Stimulated activated naive CD4-positive, alpha-beta T cell treated with Interleukin-2 at 50 U/mL for 16 hours (primary cell): Measurements from ENCODE around the gene ANXA4.
A peak's percentile ranks its signal among the peaks of the same experiment; 100 is the strongest.
"Not testable (repeated sequence)": the region's sequence is repeated elsewhere in the genome, so short reads cannot be mapped to it uniquely, and the experiment has no call there.

Experiments
- DNase-seq: peaks from one replicate; lab custom pipeline; 2025; lab: John Stamatoyannopoulos, UW

ANXA4 gene

DNA sequence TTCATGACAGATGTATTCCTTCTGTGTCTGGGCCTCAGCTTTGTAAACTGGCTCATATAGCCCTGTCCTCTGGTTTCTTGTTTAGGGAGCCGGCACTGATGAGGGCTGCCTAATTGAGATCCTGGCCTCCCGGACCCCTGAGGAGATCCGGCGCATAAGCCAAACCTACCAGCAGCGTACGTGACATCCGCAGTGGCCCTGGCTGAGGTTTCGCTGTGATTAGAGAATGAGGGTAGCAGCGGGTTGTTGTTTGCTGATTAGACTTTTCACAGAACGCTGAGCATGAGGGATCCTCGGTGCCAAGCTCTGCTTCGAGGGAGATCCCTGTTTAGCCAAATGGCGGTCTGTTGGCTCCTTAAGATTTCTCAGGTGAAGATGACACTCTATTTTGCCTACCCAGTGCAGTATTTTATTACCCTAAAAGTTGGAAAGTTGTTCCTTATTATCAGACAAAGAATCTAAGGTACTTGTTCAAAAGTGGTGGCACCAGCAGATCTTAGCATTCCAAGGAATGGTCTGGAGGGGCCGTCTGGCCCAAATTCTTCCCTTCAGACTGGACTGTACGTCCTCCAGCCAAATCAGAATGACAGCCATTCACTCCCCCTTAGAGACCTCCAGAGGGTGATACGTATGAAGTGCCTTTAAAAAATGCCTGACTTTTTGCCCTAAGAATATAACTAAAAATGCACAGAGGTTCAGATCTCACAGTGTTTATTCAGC lies 66.0 kb downstream of the ANXA4 start:
- no peak for DNase-seq

DNA sequence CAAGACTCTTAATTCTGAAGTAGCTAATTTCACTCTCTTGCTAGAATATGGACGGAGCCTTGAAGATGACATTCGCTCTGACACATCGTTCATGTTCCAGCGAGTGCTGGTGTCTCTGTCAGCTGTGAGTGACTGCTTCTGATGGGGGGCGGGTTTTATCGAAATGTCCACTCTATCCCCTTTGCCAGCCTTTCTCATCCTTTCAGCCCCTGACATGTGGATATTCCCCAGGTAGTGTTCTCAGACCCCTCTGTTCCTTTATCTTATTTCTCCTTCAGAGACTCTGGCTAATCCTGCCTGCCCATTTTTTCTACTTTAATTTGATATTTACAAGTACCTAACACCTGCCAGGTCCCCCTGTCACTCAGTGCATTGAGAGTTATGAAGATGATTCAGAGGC lies 68.6 kb downstream of the ANXA4 start:
- DNase-seq: no peak

DNA sequence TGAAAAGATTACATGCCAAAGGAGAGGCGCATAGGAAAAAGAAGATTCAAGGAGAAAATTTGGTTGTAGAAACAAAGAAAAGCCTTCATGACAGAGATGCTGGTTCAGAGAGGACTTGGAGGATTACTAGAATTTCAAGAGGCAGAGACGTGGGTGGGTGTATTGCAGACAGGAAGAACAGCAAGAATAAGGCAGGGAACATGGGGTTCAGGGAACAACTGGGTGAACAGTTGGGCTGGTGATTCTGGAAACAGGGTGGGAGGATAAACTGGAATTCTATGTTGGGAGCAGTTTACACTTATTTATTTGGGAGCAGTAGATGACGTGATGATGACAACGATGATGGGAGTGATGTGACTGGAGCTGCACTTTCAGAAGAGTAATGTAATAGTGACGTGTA lies 69.1 kb downstream of the ANXA4 start:
- DNase-seq: no peak

DNA sequence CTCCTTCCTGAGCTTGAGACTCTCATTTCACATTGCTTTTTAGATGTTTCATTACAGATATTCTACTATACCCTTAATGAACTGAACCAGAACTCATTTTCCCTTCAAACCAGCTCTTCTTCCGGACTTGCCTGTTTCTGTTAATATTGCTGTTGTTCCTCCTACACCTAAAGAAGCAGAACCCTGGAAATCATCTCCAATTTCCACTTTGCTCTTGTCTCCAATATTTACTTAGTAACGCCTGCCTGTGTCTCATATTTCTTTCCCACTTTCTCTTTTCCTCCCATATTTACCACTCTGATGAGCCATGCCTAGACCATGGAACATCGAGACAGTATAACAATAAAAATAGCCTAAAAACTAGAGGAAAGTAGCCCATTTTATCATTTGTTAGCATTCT lies 69.7 kb downstream of the ANXA4 start:
- no peak for DNase-seq

- no peak for DNase-seq
Observed at GRCh38 chr2:69815717-69816116, 73.8 kb downstream of the ANXA4 start.

DNA sequence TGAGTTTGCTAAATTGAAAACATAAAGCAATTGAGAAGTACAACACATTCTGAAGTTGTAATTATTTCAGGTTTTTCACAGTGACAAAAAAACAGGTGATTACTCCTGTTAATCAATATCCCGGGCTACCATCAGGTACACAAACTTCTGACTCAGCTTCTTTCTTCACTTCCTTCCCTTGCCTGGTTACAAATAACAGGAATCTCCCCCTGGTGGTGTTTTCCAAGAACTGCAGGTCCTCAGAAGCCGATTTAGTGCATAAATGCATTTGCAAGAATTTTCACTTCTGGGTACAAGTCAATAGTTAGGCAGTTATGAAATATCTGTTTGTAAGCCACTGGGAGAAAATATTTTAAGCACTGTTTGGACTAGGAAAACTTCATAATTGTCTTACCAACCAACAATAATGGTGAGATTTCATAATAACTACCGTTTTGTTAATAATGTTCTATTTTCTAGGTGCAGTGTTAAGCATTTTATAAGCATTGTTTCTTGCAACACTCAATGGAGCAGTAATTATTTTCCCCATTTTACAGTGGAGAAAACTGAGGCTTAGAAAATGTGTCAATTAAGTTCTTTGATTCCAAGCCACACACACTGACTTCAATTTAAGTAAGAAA lies 75.1 kb downstream of the ANXA4 start:
- peak; percentile 61 for DNase-seq

GRCh38 chr2:69817729-69818501 lies 76.0 kb downstream of the ANXA4 start:
- no peak for DNase-seq

DNA sequence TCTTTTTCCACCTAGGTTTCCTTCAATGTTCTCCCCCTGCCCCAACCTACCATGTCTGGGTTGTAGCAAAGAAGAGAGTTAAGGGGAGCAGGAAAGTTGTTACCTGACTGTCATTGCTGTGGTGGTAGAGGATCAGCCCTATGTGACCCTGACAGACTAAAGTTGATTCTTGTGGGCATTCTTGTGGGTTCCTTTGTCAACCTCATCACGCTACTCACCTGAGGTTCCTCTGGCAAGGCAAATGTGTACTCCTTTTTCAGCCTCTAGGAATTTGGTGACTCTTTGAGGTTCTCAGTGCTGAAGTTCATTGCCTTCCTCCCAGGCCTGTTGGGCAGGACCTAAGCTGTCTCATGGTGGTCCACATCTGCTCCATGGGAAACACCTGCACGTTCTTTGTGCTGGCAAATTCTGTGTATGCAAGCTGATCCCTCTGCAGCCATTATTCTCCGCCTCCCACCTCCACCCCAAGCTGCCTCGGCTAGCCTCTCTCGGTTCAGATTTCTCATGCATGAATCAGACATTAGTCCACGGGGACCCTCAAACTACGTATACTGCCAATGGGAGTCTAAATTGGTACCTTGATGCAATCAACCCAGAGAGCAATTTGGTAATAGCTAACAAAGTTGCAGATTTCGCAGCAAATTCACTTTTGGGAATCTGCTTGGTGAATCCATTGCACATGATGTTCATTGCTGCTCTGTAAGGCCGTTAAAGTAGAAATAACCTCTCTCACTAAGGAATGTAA lies 86.0 kb downstream of the ANXA4 start:
- no peak for DNase-seq

DNA sequence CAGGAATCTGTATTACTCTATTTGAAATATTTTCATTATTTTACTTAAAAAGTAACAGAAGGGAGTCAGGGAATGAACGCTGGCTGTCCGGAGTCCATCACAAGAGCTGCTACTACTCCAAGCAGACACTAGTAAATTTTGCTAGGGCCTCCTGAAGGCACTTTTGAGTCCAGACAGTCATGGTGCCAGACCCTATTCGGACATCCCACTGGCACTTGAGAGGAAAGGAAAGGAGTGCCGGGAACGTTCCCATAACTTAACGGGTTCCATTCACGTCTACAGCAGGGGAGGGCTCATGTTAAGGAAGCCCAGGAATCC lies 87.0 kb downstream of the ANXA4 start:
- no peak for DNase-seq

DNA sequence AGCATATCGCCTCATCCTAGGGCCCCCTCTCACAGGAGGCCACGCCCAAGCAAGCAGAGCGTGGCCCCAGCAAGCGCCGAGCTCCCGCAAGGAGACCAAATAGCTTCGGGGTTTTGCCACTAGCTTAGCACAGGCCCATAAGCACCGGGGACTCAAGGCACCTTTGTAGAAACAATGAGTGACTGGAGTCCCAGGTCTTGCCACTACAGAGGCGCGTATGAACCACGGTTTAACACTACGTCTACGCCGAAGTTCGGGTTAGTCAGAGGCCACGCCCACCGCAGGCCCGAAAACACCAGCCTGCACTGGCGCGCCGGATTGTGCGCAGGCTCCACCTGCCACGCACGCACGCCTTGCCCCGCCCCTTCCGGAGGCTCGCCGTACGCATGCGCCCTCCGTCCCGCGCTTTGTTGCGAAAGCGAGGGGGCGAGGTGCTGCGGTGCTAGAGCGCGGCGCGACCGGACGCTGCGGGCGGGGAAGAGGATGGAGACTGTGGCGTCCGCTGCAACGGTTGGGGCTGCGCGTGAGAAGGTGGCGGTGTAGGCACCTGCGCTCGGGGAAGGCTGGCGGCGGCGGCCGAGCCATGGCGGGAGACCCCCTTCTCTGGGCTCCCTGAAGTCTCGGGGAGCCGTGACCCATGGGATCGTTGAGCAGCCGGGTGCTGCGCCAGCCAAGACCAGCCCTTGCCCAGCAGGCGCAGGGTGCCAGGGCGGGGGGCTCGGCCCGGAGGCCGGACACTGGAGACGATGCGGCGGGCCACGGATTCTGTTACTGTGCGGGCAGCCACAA lies 87.5 kb downstream of the ANXA4 start, which contains the start of gene GMCL1:
TSS of gene GMCL1 (plus strand) at position 405 of the 789 bp plus-strand sequence. CDS start at position 638, 233 bp downstream.
- peak; percentile 97 for DNase-seq

- DNase-seq: peak; percentile 28
Observed at GRCh38 chr2:69830045-69830905, 88.3 kb downstream of the ANXA4 start.

- DNase-seq: not testable (repeated sequence)
Observed at GRCh38 chr2:69830906-69831241, 88.9 kb downstream of the ANXA4 start.

DNA sequence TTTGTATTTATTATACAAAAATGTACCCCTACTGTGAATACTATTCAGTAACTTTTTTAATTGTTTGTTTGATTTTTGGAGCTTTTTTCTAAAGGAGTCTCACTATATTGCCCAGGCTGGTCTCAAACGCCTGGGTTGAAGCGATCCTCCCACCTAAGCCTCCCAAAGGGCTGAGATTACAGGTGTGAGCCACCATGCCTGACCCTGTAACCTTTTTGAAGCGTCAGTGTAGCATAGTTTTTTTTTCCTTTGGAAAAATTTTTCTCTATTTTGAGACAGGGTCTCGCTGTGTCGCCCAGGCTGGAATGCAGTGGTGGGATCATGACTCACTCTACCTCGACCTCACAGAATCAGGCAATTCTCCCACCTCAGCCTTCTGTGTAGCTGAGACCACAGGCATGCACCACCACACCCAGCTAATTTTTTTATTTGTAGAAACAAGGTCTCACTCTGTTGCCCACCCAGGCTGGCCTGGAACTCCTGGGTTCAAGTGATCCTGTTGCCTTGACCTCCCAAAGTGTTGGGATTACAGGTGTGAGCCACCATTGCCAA lies 89.5 kb downstream of the ANXA4 start:
- no peak for DNase-seq

DNA sequence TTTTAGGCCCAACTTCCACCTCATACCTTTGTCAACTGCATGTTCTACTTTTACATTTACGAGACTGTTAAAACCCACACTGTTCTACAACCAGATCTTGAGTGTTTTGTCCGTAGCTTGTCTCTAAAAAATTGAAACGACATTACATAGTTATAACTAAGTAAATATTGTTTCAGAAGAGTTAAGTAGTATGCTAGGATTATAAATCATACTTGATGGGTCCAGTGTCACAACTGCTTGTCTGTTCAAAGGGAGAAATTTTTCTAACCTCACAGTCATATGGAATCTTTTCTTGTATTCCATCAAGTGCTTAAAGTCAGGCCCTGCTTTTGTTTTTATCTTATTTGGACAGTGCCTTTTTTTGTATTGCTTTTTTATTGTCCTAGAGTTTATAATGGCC lies 91.8 kb downstream of the ANXA4 start:
- DNase-seq: no peak

GRCh38 chr2:69835666-69836065 lies 93.7 kb downstream of the ANXA4 start:
- no peak for DNase-seq

DNA sequence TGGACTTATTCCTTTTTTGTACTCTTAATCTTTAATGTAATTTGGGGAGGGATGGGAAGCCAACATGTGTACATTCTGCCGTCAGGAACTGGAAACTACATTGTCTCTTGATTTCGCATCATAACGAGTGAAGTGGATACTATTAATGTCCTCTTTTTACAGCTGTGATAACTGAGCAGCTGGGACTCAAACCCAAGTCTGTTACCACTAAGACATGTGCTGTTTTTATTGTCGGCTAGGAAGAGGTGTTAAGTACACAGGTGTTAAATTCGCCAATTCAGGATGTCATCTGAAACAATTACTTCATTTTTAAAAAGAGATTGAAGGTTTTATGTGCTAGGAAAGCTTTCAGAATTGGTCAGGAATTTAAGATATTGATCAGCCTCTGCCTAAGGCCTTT lies 94.4 kb downstream of the ANXA4 start:
- DNase-seq: no peak

DNA sequence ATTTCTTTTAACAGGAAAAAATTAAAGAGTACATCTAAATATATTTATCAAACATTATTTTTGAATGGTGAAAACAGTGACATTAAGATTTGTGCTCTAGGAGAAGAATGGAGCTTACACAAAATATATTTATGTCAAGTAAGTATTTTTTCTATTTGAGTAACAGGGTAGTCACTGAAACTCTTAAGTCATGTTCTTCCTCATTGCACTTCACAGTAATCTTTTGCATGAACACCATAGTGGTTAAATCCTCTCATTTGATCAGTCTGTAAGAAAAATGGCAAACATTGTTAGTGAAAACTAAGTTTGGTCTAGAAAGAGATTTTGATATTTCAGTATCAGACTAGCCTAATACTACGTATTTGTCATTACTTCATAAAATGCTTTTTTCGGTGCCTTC lies 95.6 kb downstream of the ANXA4 start:
- no peak for DNase-seq

DNA sequence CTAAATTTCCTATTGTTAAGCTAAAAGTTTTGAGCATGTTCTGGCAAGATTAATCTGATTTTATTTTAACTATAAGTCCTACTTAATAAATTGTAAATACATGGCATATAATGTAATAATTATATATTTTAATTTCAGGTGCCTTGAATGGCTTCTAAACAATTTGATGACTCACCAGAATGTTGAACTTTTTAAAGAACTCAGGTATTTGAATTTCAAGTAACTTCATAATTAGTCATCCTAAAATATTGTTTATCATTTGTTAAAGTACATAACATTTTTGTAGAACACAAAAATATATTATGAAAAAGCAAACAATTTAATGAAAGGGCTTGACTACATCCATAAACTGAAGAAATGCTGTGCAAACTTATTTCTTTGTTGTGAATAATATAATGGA lies 102.1 kb downstream of the ANXA4 start:
- no peak for DNase-seq

GRCh38 chr2:69844560-69844959 lies 102.6 kb downstream of the ANXA4 start:
- no peak for DNase-seq
